DMS53 (cell line): ENCODE data around the gene CYB5A.
"Not testable (repeated sequence)": the region's sequence is repeated elsewhere in the genome, so short reads cannot be mapped to it uniquely, and the experiment has no call there.

Experiments
- DNase-seq: peaks from one replicate; lab custom pipeline; 2025; lab: John Stamatoyannopoulos, UW

CYB5A gene

GRCh38 chr18:74294526-74294925 is 2.8 kb upstream of the CYB5A start:
- DNase-seq, result no peak

GRCh38 chr18:74292982-74293381 is 1.2 kb upstream of the CYB5A start:
- peak; percentile 42 for DNase-seq

GRCh38 chr18:74292541-74292858 is 737 bp upstream of the CYB5A start:
- peak; percentile 64 for DNase-seq

- DNase-seq, result no peak
These were observed 342 bp downstream of the CYB5A start for GRCh38 chr18:74291472-74291770.

GRCh38 chr18:74290794-74291471 is 830 bp downstream of the CYB5A start:
- peak; percentile 97 for DNase-seq

GRCh38 chr18:74290021-74290420 is 1.7 kb downstream of the CYB5A start:
- no peak for DNase-seq

- DNase-seq, result no peak
These were observed 2.6 kb downstream of the CYB5A start for GRCh38 chr18:74289137-74289536.

- DNase-seq, result no peak
These were observed 3.0 kb downstream of the CYB5A start for GRCh38 chr18:74288730-74289129.

- DNase-seq, result no peak
These were observed 3.7 kb downstream of the CYB5A start for GRCh38 chr18:74288041-74288440.

- DNase-seq, result no peak
These were observed 4.9 kb downstream of the CYB5A start for GRCh38 chr18:74286856-74287255.

- no peak for DNase-seq
These were observed 5.5 kb downstream of the CYB5A start for GRCh38 chr18:74286106-74286855.

- DNase-seq, result not testable (repeated sequence)
These were observed 6.2 kb downstream of the CYB5A start for GRCh38 chr18:74285583-74285982.

- DNase-seq, result no peak
These were observed 6.8 kb downstream of the CYB5A start for GRCh38 chr18:74284980-74285355.

GRCh38 chr18:74284191-74284979 is 7.4 kb downstream of the CYB5A start:
- no peak for DNase-seq

GRCh38 chr18:74283646-74284045 is 8.1 kb downstream of the CYB5A start:
- no peak for DNase-seq

GRCh38 chr18:74282755-74283554 is 8.8 kb downstream of the CYB5A start:
- DNase-seq, result peak; percentile 50

- peak; percentile 80 for DNase-seq
These were observed 9.6 kb downstream of the CYB5A start for GRCh38 chr18:74281980-74282754.

GRCh38 chr18:74281011-74281979 is 10.5 kb downstream of the CYB5A start:
- DNase-seq, result no peak

- no peak for DNase-seq
These were observed 12.8 kb downstream of the CYB5A start for GRCh38 chr18:74278983-74279382.

GRCh38 chr18:74278058-74278457 is 13.7 kb downstream of the CYB5A start:
- DNase-seq, result no peak
